GM21515 (cell line): ENCODE results near the gene IFNA16.
"Not testable (repeated sequence)": the region's sequence is repeated elsewhere in the genome, so short reads cannot be mapped to it uniquely, and the experiment has no call there.

Experiments
- ATAC-seq: cut with Tn5 transposase; IDR thresholded peaks from one replicate; pipeline ENCODE4 v1.9.1; 2021; ENCODE audit not compliant: unreplicated experiment

The IFNA16 gene

DNA sequence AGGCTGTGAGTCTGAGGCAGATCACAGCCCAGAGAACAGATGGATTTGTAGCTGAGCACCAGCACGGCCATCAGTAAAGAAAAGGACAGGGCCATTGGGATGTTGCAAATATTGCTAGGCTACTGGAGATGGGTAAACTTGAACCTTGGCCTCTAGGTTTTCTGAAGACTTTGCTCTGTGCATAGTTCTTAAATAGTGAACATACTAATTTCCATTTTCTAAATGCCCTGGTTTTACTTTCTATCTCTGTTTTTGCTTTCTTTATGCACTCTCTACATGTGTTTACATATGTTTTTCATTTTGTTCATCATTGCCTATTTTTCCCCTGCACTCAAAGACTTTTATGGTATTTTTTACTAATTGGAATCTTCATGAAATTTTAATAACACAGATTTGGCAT, at the start of gene IFNA16:
TSS of gene IFNA16 (minus strand) at position 101 of the 400 bp plus-strand sequence. CDS start at position 95, 6 bp downstream.
- not testable (repeated sequence) for ATAC-seq

DNA sequence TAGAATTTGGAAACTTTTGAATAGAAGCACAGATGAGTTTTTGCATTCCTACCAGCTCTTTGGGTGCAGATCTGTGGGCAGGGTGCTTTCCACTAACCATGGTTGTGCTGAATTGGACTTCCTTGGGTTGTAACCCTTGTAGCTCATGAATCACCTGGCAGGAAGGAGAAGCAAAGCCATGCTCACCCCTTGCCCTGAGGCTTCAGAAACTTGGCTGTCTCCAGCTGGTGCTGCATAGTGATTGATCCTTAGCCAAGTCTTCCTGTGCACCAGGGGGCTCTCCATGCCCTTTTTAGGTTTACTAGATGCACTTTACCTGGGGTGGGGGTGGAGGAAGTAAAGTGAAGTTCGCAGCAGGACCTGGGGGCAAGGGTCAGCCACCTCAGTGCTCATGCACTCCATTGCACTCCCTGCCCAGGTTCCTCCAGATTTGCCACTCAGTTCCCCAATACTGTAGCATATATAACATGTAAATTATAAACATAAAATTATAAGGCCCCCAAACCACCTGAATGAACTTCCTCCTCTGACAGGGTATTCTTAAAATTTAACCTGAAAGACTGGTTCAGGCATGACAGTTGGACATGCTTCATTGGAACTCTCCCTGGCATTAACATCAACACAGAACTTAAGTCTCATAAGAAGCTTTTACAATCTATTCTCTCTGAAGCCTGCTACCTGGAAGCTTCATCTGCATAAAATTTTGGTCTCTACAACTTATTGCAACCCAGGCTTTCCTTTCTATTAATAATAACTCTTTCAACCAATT, 48.5 kb upstream of the IFNA16 start:
- ATAC-seq: no peak

DNA sequence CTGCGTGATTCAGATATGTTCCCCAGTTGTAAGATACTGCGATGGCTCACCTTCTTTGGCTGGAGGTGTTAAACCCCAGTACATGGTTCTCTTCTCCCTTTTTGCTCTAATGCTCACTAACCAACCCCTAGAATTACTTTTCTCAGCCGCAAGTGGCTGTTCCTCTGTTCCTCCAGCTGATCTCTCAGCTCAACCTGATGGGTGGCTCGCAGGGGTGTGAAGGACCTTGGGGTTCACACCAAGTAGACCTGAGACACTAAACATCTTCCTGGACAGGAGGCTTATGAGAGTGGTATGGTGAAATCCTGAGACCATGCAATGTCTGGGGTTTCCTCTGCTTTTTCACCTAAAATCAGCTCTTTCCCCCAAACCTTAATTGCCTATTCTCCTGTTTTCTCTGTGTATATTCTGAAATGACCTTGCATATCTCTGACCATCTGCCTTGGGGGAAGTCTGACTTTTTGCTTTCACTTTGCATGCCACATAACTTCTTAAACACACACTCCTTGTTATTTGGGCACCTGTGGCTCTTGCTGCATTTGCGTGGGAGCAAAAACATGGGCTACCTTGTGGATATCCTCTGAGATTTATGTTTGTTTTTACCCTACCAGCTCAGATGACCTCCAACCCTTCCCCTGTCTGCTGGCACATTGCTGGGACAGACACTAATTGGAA, 38.6 kb upstream of the IFNA16 start:
- ATAC-seq: no peak

DNA sequence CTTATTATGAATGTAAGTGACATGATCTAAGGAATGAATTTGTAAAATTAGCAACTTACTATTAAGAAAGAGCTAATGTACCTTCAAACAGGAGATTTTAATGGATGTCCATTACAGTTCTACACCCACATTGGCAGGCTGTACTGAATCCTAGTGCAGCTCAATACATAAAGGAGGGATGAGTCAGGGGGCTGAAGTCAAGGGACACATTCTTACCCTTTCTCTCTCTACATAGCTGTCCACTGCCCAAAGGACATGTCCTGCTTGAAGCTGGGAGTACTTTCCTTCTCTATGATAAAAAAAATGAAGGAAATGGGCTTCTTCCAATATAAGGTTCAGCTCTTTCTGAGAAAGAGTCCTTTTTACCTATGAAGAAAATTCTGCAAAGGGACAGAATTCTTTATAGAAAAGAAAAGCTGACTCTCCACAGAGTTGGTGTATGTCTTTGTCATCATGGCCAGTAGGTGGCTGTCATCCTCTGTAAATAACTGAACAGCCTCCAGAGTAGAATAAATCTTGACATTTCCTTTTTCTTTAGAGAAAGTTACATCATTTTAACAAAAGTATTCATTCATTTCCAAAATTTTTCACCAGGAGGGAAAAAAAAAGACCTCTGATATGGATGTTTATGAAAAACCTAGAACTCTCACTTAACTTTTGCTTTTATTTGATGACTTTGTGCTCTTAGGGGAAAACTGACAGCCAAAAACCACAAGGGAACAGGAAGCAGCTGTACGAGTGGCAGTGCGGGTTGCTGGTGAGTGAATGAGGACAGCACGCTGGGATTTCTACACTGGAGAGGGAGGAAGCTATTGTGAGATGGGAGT, 35.8 kb upstream of the IFNA16 start:
- ATAC-seq: peak; percentile 73

DNA sequence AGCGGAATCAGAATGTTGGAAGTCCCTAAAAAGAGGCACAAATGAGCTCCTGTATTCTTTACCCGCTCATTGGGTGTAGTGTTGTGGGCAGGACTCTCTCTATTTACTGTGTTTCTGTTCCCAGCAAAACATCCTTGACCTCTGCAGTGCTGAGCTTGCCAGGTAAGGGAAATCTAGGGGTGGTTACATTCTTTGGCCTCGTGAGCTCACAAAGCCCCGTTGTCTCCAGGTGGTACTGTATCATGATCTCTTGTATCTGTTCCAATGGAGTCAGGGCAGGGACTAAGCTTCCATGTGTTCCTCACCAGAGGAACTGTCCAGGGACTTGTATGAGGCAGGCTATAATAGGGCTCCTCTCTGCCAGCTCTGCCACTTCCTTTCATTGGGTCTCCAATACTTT, 34.5 kb upstream of the IFNA16 start:
- ATAC-seq: no peak

DNA sequence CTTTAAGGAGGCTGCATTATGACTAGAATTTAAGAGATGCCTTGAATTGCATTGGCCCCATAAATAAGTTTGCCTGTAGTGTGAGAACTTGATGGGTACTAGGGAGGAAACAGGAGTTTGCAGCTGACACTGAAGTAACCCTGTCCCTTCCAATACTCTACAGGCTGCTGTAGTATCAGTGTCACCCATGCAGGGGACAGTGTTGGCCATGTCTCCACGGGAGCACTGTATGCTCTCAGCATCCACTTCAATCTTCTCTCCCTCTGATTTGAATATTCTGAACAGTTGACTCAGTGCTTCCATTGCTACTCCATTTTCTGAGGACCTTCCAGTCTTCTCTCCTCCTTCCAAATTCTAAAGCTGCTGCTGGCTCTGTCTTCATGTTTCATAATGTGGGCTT, 34.1 kb upstream of the IFNA16 start:
- ATAC-seq: no peak

DNA sequence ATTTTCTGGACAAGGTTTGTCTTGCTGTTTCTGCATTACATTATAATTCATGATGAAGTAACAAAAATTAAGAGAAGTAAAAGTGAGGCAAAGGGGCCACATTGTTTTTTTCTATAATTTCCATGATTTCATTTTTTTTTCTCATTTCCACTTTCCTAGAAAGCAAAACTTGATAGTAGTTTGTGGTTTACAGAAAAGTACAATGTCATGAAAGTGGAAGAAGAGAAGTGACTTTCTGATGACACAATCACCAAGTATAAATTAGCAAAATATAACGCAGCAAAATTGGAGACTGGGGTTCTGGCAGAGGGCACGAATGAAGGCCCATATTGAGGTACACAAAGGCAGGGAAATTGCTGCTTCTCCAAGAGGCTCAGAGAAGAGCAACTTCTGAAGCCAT, 27.7 kb upstream of the IFNA16 start:
- ATAC-seq: no peak

DNA sequence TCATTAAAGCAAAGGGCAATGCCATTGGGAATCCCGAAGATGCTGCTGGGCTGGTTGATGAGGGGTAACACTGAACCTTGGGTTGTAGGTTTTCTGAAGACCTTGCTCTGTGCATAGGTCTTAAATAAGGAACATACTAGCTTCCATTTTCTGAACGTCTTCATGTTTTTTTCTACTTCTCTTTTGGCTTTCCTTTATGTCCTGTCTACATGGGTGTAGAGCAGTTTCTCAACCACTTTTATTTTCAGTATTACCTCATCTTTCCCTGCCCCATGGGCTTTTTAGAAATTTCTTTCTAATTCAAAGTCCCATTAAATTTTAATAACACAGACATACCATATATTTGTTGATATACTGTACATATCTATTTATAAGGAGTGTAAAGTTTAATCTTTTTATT, 22.8 kb upstream of the IFNA16 start, which contains the start of gene IFNA14:
TSS of gene IFNA14 (minus strand) at position 95 of the 400 bp plus-strand sequence. CDS start at position 25, 70 bp downstream.
- ATAC-seq: no peak

DNA sequence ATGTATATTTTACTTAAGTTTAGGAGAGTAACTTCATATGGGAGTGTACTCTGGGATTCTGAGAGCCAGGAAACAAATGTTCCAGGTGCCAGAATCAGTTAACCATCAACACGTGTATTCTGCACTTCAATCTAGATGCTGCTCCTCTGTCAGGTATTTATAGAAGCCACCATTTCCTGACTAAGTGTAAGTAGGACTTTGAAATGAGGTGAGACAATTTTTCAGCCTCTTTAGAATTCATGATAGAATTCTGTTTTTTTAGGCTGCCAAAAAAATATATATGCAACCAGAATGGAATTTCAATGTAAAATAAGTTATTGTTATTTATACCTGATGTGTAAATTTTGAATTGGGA, 19.2 kb upstream of the IFNA16 start:
- ATAC-seq: not testable (repeated sequence)

DNA sequence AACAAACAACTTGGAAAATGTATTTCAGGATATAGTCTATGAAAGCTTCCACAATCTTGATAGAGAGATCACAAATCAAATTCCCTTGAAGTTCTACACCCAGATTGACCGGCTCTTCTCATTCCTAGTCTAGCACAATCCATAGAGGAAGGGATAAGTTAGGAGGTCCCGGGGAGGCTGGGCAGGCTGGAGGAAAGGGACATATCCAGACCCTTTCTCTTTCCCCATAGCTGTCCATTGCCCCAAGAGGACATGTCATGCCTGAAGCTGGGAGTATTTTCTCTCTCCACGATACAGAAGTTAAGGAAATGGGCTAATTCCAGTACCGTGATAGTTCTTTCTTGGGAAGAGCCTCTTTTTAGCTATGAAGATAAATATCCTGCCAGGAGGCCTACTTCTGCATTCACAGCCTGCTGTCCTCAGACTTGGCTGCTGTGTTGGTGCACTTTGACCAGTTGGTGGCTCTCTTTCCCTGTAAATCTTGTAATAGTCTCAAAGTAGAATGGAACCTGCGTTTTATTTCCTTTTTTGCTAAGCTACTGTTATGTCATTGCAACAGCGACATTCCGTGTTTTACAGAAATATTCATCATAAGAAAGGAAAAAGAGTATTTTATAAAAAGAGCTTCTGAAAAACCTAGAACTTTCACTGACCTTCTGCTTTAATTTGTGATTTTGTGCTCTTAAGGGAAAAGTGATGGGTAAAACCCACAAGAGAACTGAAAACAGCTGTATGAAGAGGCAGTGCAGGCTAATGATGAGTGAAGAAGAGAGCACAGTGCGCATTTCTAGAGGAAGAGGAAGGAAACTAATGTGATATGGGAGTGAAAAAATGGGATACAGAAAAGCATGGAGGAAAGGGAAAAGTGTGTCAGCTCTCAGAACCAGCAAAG, 18.6 kb upstream of the IFNA16 start:
- peak; percentile 74 for ATAC-seq

DNA sequence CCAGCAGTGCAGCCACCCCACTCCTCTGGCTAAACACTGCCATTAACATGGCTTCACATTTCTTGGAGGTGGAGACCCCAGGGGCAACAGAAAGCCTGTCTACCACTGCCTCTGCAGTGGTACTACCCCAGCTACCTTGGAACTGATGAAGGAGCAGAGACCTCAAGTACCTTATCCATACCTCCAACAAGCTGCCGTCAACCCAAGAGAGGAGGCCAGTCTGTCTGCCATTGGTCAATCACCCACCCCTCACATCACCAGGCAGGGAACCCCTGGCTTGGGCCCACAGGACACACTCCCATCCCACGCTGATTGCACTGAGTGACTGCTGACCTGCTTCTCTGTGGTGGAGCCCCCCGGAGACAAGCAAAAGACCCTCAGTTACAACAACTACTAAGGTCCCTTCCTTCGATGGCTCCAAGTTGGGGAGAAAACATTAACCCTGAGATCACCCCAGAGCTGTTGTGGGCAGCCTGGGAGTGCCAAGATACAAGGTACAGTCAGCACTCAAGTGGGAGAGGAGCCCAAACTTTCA, 17.1 kb upstream of the IFNA16 start:
- ATAC-seq: no peak

DNA sequence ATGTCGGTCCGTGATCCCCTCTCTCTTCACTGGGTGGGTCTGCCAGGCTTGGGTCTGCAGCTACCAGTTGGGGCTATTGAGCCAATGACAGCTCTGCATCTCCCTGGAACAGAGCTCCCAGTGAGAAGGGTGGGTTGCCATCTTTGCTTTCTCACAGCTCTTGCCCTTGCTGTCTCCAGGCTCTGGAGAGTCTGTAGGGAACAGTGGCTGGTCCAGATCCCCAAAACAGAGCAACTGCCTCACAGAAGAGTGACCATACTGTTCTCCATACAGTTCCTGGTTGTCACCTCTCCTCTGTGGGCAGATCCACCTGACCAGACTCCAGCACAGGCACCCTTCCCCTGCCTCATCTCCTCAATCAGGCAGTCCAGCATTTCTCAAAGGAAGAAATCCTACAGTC, 16.1 kb upstream of the IFNA16 start:
- no peak for ATAC-seq

DNA sequence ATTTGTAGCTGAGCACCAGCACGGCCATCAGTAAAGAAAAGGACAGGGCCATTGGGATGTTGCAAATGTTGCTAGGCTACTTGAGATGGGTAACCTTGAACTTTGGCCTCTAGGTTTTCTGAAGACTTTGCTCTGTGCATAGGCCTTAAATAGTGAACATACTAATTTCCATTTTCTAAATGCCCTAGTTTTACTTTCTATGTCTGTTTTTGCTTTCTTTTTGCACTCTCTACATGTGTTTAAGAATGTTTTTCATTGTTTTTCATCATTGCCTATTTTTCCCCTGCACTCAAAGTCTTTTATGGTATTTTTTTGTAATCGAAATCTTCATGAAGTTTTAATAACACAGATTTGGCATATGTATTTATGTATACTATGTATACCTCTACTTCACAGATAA, 11.0 kb upstream of the IFNA16 start, which contains the start of gene IFNA17:
TSS of gene IFNA17 (minus strand) at position 101 of the 400 bp plus-strand sequence. CDS start at position 52, 49 bp downstream.
- ATAC-seq: no peak

DNA sequence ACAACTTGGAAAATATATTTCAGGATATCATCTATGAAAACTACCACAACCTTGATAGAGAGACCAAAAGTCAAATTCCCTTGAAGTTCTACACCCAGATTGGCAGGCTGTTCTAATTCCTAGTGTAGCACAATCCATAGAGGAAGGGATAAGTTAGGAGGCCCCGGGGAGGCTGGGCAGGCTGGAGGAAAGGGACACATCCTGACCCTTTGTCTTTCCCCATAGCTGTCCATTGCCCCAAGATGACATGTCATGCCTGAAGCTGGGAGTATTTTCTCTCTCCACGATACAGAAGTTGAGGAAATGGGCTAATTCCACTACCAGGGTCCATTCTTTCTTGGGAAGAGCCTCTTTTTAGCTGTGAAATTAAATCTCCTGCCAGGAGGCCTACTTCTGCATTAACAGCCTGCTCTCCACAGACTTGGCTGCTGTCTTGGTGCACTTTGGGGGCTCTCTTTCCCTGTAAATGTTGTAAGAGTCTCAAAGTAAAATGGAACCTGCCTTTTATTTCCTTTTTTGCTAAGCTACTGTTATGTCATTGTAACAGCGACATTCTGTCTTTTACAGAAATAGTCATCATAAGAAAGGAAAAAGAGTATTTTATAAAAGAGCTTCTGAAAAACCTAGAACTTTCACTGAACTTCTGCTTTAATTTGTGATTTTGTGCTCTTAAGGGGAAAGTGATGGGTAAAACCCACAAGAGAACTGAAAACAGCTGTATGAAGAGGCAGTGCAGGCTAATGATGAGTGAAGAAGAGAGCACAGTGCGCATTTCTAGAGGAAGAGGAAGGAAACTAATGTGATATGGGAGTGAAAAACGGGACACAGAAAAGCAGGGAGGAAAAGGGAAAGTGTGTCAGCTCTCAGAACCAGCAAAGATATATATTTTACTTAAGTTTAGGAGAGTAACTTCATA, 3.4 kb downstream of the IFNA16 start:
- peak; percentile 73 for ATAC-seq

DNA sequence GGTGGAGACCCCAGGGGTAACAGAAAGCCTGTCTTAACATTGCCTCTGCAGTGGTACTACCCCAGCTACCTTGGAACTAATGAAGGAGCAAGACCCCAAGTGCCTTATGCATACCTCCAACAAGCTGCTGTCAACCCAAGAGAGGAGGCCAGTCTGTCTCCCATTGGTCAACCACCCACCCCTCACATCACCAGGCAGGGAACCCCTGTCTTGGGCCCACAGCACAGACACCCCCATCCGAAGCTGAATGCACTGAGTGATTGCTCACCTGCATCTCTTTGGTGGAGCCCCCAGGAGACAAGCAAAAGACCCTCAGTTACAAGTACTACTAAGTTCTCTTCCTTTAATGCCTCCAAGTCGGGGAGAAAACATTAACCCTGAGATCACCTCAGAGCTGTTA, 5.0 kb downstream of the IFNA16 start:
- not testable (repeated sequence) for ATAC-seq

DNA sequence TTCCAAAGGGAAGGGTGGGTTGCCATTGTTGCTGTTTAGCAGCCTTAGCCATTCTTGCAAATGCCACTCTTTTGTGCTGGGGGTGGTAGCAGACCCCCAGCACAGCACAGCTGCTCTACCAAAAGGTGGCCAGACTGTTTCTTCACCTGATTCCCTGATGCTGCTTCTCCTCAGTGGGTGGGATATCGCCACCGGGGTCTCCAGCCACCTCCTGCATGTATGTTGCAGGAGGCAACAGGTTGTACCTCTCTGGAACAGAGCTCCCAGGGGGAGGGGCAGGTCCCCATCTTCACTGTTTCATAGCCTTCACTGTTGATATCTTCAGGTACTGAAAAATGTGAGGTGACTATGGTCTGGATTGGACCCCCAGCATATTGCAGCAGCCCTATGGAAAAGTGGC, 6.3 kb downstream of the IFNA16 start:
- ATAC-seq: not testable (repeated sequence)

DNA sequence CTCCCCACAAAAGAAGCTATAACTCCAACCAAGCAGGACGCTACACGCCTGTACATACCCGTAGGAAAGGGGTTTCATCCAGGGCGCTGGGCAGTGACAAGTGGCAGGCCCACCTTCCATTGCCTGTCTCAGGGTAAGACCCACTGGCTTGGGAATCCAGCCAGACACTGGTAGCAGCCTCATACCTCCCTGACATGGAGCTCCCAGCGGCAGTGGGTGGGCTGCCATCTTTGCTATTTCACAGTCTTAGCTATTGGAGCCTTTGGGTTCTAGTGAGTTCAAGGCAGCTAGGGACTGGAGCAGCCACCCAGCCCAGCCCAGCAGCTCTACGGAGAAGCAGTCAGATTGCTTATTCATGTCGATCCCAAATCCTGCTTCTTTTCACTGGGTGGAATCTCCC, 6.8 kb downstream of the IFNA16 start:
- no peak for ATAC-seq

DNA sequence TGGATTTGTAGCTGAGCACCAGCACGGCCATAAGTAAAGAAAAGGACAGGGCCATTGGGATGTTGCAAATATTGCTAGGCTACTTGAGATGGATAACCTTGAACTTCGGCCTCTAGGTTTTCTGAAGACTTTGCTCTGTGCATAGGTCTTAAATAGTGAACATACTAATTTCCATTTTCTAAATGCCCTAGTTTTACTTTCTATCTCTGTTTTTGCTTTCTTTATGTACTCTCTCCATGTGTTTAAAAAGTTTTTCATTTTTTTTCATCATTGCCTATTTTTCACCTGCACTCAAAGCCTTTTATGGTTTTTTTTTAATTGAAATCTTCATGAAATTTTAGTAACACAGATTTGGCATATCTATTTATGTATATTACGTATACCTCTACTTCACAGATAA, 10.1 kb downstream of the IFNA16 start, which contains the start of gene IFNA10:
TSS of gene IFNA10 (minus strand) at position 101 of the 400 bp plus-strand sequence. CDS start at position 55, 46 bp downstream.
- ATAC-seq: not testable (repeated sequence)

DNA sequence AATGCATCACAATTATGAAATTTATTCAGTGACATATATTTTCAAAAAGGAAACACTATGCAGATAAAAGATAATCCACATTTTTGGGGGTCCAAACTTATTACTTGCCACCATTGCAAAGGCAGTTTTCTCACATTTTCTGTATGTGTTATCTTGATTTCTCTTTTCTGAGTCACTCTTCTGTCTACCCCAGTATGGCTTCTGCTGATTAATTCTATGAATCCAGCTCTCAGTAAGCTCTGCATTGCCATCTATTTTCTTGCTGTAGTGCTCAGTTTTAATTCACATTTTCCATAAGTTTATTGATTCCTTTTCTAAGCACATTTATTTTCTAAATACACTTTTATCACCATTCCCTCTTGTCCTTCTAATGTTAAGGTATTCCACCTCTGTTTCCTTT, 11.9 kb downstream of the IFNA16 start:
- ATAC-seq: no peak
